Upper lobe of right lung (tissue), 1 donor: ENCODE measurements around the gene PKLR. TPM values are rescaled to one million over a fixed set of nuclear protein-coding genes. Genes with fewer than 3 reads are reported as not detected.

Experiments used
- ATAC-seq: fragments of 200-7000 bp; cut with Tn5 transposase; one replicate; pipeline ENCODE4 v1.9.1; 2020; ENCODE audit warnings: mild to moderate bottlenecking, moderate library complexity
- DNase-seq: peaks from one replicate; pipeline ENCODE4 v3.0.0-alpha.2; 2020
- H3K27ac ChIP-seq: fragments of 200-600 bp; one replicate; pipeline ENCODE4 v1.8.0; 2022
- H3K27me3 ChIP-seq: fragments of 200-600 bp; one replicate; pipeline ENCODE4 v1.8.0; 2022; ENCODE audit warnings: mild to moderate bottlenecking
- H3K36me3 ChIP-seq: fragments of 200-600 bp; one replicate; pipeline ENCODE4 v1.8.0; 2022
- H3K4me1 ChIP-seq: fragments of 200-600 bp; one replicate; pipeline ENCODE4 v1.8.0; 2022
- H3K4me3 ChIP-seq: fragments of 200-600 bp; one replicate; pipeline ENCODE4 v1.8.0; 2022; ENCODE audit warnings: mild to moderate bottlenecking
- H3K9me3 ChIP-seq: fragments of 200-600 bp; one replicate; pipeline ENCODE4 v1.8.0; 2022
- intact Hi-C: fragments of 100-400 bp; cut with DNase I; formaldehyde crosslinking; loops from one replicate; pipeline ENCODE4 v1.11.0; 2022
- total RNA-seq: library from RNA; stranded (reverse); fragmentation: NEBNext Ultra II Directional; extraction: Animal tissue kit (Norgen Biotek cat#: 25700); gene quantifications from one replicate; pipeline ENCODE4 v1.2.1, GENCODE V29; 2021
- TF ChIP-seq, protein P1 (sequence below): fragments of 200-600 bp; IDR thresholded peaks from one replicate; pipeline ENCODE4 v1.8.0; 2022; ENCODE audit warnings: antibody characterized with exemption
- donor health status: DM: no; HTN: yes; CAD: no; lungs with severe emphysema.

The PKLR gene
- total RNA-seq, 1 donor from 2014 or later, result not detected

DNA sequence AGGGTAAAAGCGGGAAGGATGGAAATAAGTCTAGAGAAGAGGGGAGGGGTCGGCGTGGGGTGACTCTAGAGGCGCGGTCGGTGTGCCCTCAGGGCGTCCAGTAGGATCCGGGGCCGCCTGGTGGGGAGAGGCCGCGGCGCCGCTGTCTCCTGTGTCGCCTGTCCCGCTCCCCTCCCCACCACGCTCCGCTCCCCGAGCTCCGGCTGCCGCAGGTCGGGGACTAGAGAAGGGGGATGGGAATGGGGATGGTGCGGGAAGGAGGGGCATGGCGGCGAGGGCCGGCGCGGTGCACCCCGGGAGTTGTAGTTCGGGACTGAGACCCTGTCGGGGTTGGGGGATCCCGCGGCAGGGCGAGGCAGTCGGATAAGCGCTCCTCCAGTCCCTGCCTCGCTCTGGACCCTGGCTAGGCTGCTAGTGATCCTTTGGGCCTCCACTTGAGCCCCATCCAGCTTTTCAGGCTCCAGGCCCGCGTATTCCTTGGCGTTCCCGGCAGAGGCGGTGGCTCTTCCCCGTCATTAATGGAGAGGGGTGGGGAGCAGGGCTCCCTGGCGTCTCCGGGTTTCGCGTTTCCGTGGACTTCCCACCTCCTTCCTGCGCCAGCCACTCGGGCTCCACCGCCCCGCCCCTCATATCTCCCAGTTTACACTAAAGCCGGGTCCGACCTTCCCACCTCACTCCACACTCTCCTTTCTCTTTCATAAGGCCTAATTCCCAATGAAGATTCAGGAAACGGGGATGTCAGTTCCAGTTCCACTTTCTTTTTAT lies 45.8 kb downstream of the PKLR start, which contains the start of gene ENTREP3:
Gene ENTREP3 (minus strand): TSS at position 241 of the 765 bp plus-strand sequence. CDS start 606 bp downstream, outside the sequence.
- TF ChIP-seq, protein P1, sequence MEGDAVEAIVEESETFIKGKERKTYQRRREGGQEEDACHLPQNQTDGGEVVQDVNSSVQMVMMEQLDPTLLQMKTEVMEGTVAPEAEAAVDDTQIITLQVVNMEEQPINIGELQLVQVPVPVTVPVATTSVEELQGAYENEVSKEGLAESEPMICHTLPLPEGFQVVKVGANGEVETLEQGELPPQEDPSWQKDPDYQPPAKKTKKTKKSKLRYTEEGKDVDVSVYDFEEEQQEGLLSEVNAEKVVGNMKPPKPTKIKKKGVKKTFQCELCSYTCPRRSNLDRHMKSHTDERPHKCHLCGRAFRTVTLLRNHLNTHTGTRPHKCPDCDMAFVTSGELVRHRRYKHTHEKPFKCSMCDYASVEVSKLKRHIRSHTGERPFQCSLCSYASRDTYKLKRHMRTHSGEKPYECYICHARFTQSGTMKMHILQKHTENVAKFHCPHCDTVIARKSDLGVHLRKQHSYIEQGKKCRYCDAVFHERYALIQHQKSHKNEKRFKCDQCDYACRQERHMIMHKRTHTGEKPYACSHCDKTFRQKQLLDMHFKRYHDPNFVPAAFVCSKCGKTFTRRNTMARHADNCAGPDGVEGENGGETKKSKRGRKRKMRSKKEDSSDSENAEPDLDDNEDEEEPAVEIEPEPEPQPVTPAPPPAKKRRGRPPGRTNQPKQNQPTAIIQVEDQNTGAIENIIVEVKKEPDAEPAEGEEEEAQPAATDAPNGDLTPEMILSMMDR, result no peak
- peaks cover 34% of the 10 kb centered on the region for H3K36me3 ChIP-seq
- ATAC-seq (peak; percentile 90), DNase-seq (peak; percentile 94)
- H3K27me3 ChIP-seq, result no peaks in the 10 kb centered on the region
- intact Hi-C loops, result loop anchor here (10.0 kb wide), 1 partner anchor 69 kb away; the partner anchor contains the start of gene RUSC1
- peak within 1 kb of the TSS; percentile 95 for H3K27ac ChIP-seq
- H3K4me3 ChIP-seq, result peak within 1 kb of the TSS; percentile 86
- no peaks in the 10 kb centered on the region for H3K9me3 ChIP-seq
- H3K4me1 ChIP-seq, result peaks cover 23% of the 10 kb centered on the region

DNA sequence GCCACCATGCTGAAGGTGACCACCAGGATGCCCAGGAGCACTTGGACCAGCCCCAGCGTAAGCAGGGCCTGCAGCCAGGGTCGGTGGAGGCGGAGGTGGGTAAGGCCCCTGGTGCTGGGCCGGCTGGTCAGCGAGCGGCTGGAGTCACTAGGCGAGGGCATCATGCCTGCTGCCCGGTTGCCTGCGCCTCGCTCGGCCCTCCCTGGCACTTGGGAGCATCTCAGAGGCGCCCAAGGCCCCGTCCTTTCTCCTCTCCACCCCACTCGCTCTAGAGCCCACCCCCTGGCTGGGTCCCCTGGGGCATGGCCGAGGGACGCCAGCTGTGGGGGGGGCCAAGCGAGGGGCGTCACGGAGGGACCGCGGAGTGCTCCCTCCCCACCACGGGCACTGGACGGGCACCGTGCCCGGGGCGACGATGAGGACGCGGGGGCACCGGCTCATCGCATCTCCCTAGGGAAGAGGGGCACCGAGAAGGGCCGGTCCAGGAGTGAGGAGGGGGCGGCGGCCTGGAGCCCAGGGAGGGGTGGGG lies 46.5 kb downstream of the PKLR start:
- H3K27me3 ChIP-seq, result no peaks in the 10 kb centered on the region

GRCh38 chr1:155254228-155254713 lies 47.0 kb downstream of the PKLR start:
- H3K9me3 ChIP-seq, result no peaks in the 10 kb centered on the region
- peaks cover 26% of the 10 kb centered on the region for H3K4me1 ChIP-seq
- no peaks in the 10 kb centered on the region for H3K27me3 ChIP-seq
- ATAC-seq, result no peak
- TF ChIP-seq, protein P1, result no peak
- peak overlapping the region; percentile 86 for H3K4me3 ChIP-seq
- H3K36me3 ChIP-seq, result peaks cover 22% of the 10 kb centered on the region
- intact Hi-C loops, result loop anchor here (10.0 kb wide), 1 partner anchor 71 kb away; the partner anchor contains the start of gene RUSC1
- peak overlapping the region; percentile 95 for H3K27ac ChIP-seq
- no peak for DNase-seq

More for the DNA sequence above, 46.5 kb downstream of the PKLR start:
- Histone ChIP-seq H3K4me3 (peak overlapping the region; percentile 86), H3K9me3 (no peaks in the 10 kb centered on the region), H3K4me1 (peaks cover 26% of the 10 kb centered on the region), H3K36me3 (peaks cover 27% of the 10 kb centered on the region), H3K27ac (peak overlapping the region; percentile 95)
- intact Hi-C loops, result loop anchor here (10.0 kb wide), 1 partner anchor 70 kb away; the partner anchor contains the start of gene RUSC1
- DNase-seq (peak; percentile 68), ATAC-seq (peak; percentile 1)
- TF ChIP-seq, protein P1, result no peak

- Histone ChIP-seq H3K4me1 (peaks cover 26% of the 10 kb centered on the region), H3K36me3 (peaks cover 20% of the 10 kb centered on the region), H3K27me3 (no peaks in the 10 kb centered on the region), H3K4me3 (no peak overlapping the region), H3K27ac (no peak overlapping the region), H3K9me3 (no peaks in the 10 kb centered on the region)
- TF ChIP-seq, protein P1, result no peak
- intact Hi-C loops, result loop anchor here (10.0 kb wide), 1 partner anchor 71 kb away; the partner anchor contains the start of gene RUSC1
- DNase-seq (no peak), ATAC-seq (no peak)
These were observed 47.4 kb downstream of the PKLR start for GRCh38 chr1:155253797-155254196.

GRCh38 chr1:155253208-155253607 lies 48.0 kb downstream of the PKLR start:
- H3K4me3 ChIP-seq, result no peak overlapping the region
- TF ChIP-seq, protein P1, result no peak
- H3K4me1 ChIP-seq, result peaks cover 26% of the 10 kb centered on the region
- DNase-seq, result no peak
- peaks cover 14% of the 10 kb centered on the region for H3K36me3 ChIP-seq
- H3K27me3 ChIP-seq, result no peaks in the 10 kb centered on the region
- H3K27ac ChIP-seq, result no peak overlapping the region
- intact Hi-C loops, result loop anchor here (10.0 kb wide), 1 partner anchor 72 kb away; the partner anchor contains the start of gene RUSC1
- ATAC-seq, result no peak
- no peaks in the 10 kb centered on the region for H3K9me3 ChIP-seq
